SU-DHL-6 (cell line): ENCODE measurements around the gene SHROOM1.

Source experiments
- CTCF ChIP-seq: fragments of 200-600 bp; sonication (generic); IDR thresholded peaks from one replicate; pipeline ENCODE4 v1.5.1; 2017; ENCODE audit warnings: antibody characterized with exemption, mild to moderate bottlenecking, low read length, moderate library complexity; ENCODE audit not compliant: insufficient read depth, poor library complexity, severe bottlenecking
- EZH2phosphoT487 ChIP-seq: fragments of 200-600 bp; sonication (generic), shearing (Covaris generic); conservative IDR thresholded peaks from 2 replicates; pipeline ENCODE4 v1.6.1; 2018; ENCODE audit warnings: mild to moderate bottlenecking, antibody characterized with exemption, low read length, moderate library complexity, mixed read lengths

DNA sequence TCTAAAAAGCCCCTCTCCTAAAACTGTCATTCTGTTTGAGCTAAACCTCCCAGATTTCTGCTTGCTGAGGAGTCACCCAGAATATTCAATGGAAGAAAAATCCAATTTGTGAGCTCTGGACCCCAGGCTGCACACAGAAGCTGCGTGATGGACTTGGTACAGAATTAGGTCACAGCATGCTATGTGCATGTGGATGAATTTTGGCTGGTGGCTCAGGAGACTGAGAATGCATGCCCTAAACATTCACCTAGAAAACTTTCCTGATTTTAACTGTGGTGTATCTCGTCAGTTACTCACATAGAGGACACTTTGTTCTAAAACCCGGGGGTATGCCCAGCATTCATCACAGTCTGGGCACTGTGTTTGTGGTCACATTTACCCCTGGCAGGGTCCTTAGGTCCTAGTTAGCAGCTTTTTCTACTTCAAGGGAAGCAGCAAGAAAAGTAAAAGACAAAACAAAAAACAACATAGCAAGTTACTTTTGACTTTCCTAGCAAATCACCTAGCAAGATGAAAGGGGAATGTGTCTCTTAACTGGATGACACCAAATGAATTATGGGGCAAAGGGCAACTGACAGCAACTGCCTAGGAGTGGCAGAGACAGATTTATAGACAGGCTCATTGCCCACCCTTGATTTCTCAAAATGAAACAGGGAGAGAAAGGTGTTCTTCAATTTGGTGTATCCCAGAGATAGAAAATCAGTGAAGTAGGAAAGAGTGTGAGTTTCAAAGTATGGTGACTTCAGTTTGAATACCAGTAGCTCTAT is 8.3 kb upstream of the SHROOM1 start:
- TF ChIP-seq CTCF (no peak), EZH2phosphoT487 (no peak)
